HCT116 (cell line): ENCODE data around the gene CBFA2T2. TPM values are rescaled to one million over a fixed set of nuclear protein-coding genes. Genes with fewer than 3 reads are reported as not detected.
A peak's percentile ranks its signal among the peaks of the same experiment; 100 is the strongest.

Source experiments
- ATAC-seq: fragments of 200-7000 bp; cut with Tn5 transposase; 2 replicates; pipeline ENCODE4 v1.9.1; 2020; ENCODE audit warnings: mild to moderate bottlenecking, moderate library complexity
- BruUV-seq: library from RNA; stranded (reverse); fragments of 400-500 nt; replicated peaks from 2 replicates; lab custom pipeline; 2021; lab: Mats Ljungman, UMichigan
- CTCF ChIA-PET: fragments of 300-600 bp; sonication (Branson Sonifier 250); formaldehyde crosslinking; loops from one replicate; lab custom pipeline; 2021; ENCODE audit warnings: antibody characterized with exemption; lab: Charles Lee
- POLR2A ChIA-PET: fragments of 300-600, 350-600 bp; sonication (Branson Sonifier 250); formaldehyde crosslinking; loops from one replicate; lab custom pipeline; 2021; ENCODE audit warnings: antibody characterized with exemption; lab: Charles Lee
- RAD21 ChIA-PET, 2 experiments: fragments of 300-600 bp; sonication (Branson Sonifier 250); formaldehyde crosslinking; loops; one replicate each; lab custom pipeline; 2023; ENCODE audit warnings: low total read pairs in 2 of 2; ENCODE audit not compliant: uncharacterized antibody in 2 of 2, unreplicated experiment in 2 of 2, low non-redundant PET in 1 of 2; lab: Charles Lee
- DNase-seq: peaks from one replicate; pipeline ENCODE4 v3.0.0-alpha.2; 2010; ENCODE audit warnings: low read depth, low spot score
- H2AFZ ChIP-seq: fragments of 200-600 bp; shearing (Covaris generic), sonication (generic); 2 replicates; pipeline ENCODE4 v1.6.1; 2017; ENCODE audit warnings: low read depth, mixed run types, mixed read lengths, antibody characterized with exemption, low read length; ENCODE audit not compliant: poor library complexity, severe bottlenecking
- H3K27ac ChIP-seq: 2 replicates; pipeline ENCODE4 v1.5.1; 2012; ENCODE audit warnings: low read depth, low read length
- H3K27me3 ChIP-seq: fragments of 200-600 bp; sonication (generic); 2 replicates; pipeline ENCODE4 v1.6.1; 2016; ENCODE audit warnings: mixed run types, low read length, mixed read lengths; ENCODE audit not compliant: insufficient read depth
- H3K36me3 ChIP-seq, 2 experiments: fragments of 200-500 bp in 1 of 2; fragments of 200-600 bp in 1 of 2; sonication (Bioruptor generic) in 1 of 2; sonication (generic) in 1 of 2; 2 replicates each; pipeline versions ENCODE4 v1.5.1 to v1.6.1; 2014 to 2016; ENCODE audit warnings: low read length in 2 of 2, inconsistent platforms in 1 of 2, mixed read lengths in 1 of 2, mixed run types in 1 of 2; ENCODE audit not compliant: insufficient read depth in 2 of 2, control insufficient read depth in 1 of 2
- H3K4me1 ChIP-seq, 2 experiments: fragments of 200-600 bp in 1 of 2; sonication (generic) in 1 of 2; 2 replicates each; pipeline versions ENCODE4 v1.5.1 to v1.6.1; 2012 to 2017; ENCODE audit warnings: low read length in 2 of 2, inconsistent platforms in 1 of 2, mild to moderate bottlenecking in 1 of 2, mixed read lengths in 1 of 2, mixed run types in 1 of 2, moderate library complexity in 1 of 2; ENCODE audit not compliant: insufficient read depth in 2 of 2, control insufficient read depth in 1 of 2
- H3K4me2 ChIP-seq: fragments of 200-600 bp; sonication (generic); 2 replicates; pipeline ENCODE4 v1.6.1; 2017; ENCODE audit warnings: mixed run types, low read length, mixed read lengths
- H3K4me3 ChIP-seq, 2 experiments: fragments of 200-600 bp in 1 of 2; sonication (generic) in 1 of 2; replicated peaks in 1 of 2; 2 replicates each; pipeline ENCODE4 v1.5.1; 2011 to 2016; ENCODE audit warnings: low read length in 2 of 2, control low read depth in 1 of 2, low read depth in 1 of 2, mild to moderate bottlenecking in 1 of 2, mixed read lengths in 1 of 2, mixed run types in 1 of 2
- H3K79me2 ChIP-seq: fragments of 200-600 bp; sonication (generic); 2 replicates; pipeline ENCODE4 v1.6.1; 2017; ENCODE audit warnings: mild to moderate bottlenecking, mixed run types, low read length, moderate library complexity, mixed read lengths; ENCODE audit not compliant: insufficient read depth
- H3K9ac ChIP-seq: fragments of 200-600 bp; sonication (generic); 2 replicates; pipeline ENCODE4 v1.6.1; 2016; ENCODE audit warnings: low read length, mixed read lengths
- H3K9me2 ChIP-seq: fragments of 200-600 bp; sonication (generic), shearing (Covaris generic); 2 replicates; pipeline ENCODE4 v1.6.1; 2017; ENCODE audit warnings: mixed run types, mild to moderate bottlenecking, moderate library complexity; ENCODE audit not compliant: insufficient read depth
- H3K9me3 ChIP-seq, 2 experiments: fragments of 200-500 bp in 1 of 2; fragments of 200-600 bp in 1 of 2; sonication (Bioruptor generic) in 1 of 2; sonication (generic) in 1 of 2; 2 replicates each; pipeline ENCODE4 v1.6.1; 2014 to 2017; ENCODE audit warnings: low read length in 2 of 2, mixed read lengths in 2 of 2, inconsistent platforms in 1 of 2, low read depth in 1 of 2, mild to moderate bottlenecking in 1 of 2, mixed run types in 1 of 2, moderate library complexity in 1 of 2; ENCODE audit not compliant: control insufficient read depth in 1 of 2, insufficient read depth in 1 of 2
- H4K20me1 ChIP-seq: fragments of 200-600 bp; sonication (generic), shearing (Covaris generic); 2 replicates; pipeline ENCODE4 v1.6.1; 2017; ENCODE audit warnings: mixed run types, mild to moderate bottlenecking, moderate library complexity; ENCODE audit not compliant: insufficient read depth
- ATF3 ChIP-seq: IDR thresholded peaks from 2 replicates; pipeline ENCODE4 v1.6.1; 2012
- CBX3 ChIP-seq: IDR thresholded peaks from 2 replicates; pipeline ENCODE4 v1.6.1; 2012; ENCODE audit warnings: low read depth
- CEBPB ChIP-seq: IDR thresholded peaks from 2 replicates; pipeline ENCODE4 v1.6.1; 2012; ENCODE audit warnings: low read depth
- EGR1 ChIP-seq: IDR thresholded peaks from 2 replicates; pipeline ENCODE4 v1.6.1; 2012; ENCODE audit warnings: low read depth
- EZH2phosphoT487 ChIP-seq: fragments of 200-600 bp; IDR thresholded peaks from 2 replicates; pipeline ENCODE4 v1.6.1; 2018; ENCODE audit warnings: antibody characterized with exemption, borderline replicate concordance
- JUND ChIP-seq: IDR thresholded peaks from 2 replicates; pipeline ENCODE4 v1.6.1; 2012
- MAX ChIP-seq: IDR thresholded peaks from 2 replicates; pipeline ENCODE4 v1.6.1; 2012
- POLR2AphosphoS5 ChIP-seq: IDR thresholded peaks from 2 replicates; pipeline ENCODE4 v1.6.1; 2011; ENCODE audit warnings: mild to moderate bottlenecking, low read depth, low read length, moderate library complexity
- RAD21 ChIP-seq: IDR thresholded peaks from 2 replicates; pipeline ENCODE4 v1.6.1; 2012; ENCODE audit warnings: low read depth, mild to moderate bottlenecking
- SIN3A ChIP-seq: IDR thresholded peaks from 2 replicates; pipeline ENCODE4 v1.6.1; 2012; ENCODE audit warnings: low read depth
- intact Hi-C: fragments of 100-400 bp; cut with micrococcal nuclease; formaldehyde crosslinking; loops from 2 replicates; pipeline ENCODE4 v1.10.0; 2022
- total RNA-seq: library from RNA; stranded (reverse); gene quantifications from one replicate; pipeline ENCODE4 v1.2.1, GENCODE V29; 2021; ENCODE audit not compliant: unreplicated experiment

Gene CBFA2T2
- total RNA-seq, 1 experiment from 2014 or later, result 8.0 TPM

GRCh38 chr20:33686100-33686983, 196.4 kb downstream of the CBFA2T2 start, which contains the start of gene E2F1 (continued):
- no peak for TF ChIP-seq RAD21

- ChIA-PET POLR2A (no interaction called here), CTCF (no interaction called here), RAD21 (no interaction called here)
- TF ChIP-seq CEBPB (no peak), EGR1 (no peak), EZH2phosphoT487 (no peak), RAD21 (no peak), SIN3A (no peak), ATF3 (no peak), CBX3 (no peak), JUND (no peak), POLR2AphosphoS5 (no peak), MAX (no peak)
- Histone ChIP-seq H3K27me3 (no peaks in the 10 kb centered on the region), H3K79me2 (peaks cover 32% of the 10 kb centered on the region), H3K9me2 (no peaks in the 10 kb centered on the region), H3K36me3 (no peaks in the 10 kb centered on the region), H3K4me2 (peak overlapping the region; percentile 97), H3K4me1 (peaks cover 13 to 35% of the 10 kb centered on the region in 2 experiments), H4K20me1 (no peaks in the 10 kb centered on the region), H2AFZ (peak overlapping the region; percentile 98), H3K4me3 (0 out of 4 replicates have a peak overlapping the region, but pooled peaks of 1 of the 2 experiments have one; percentile 26), H3K9ac (peak overlapping the region; percentile 36; the same call in 1 of the 2 replicates), H3K27ac (no peak overlapping the region), H3K9me3 (no peaks in the 10 kb centered on the region)
- ATAC-seq (no peak), DNase-seq (no peak)
- intact Hi-C loops, result no loop called here
- BruUV-seq, result no TSS peak
Measured at GRCh38 chr20:33686984-33687366, 197.1 kb downstream of the CBFA2T2 start.
